HG02840 (cell line): ENCODE data around the gene SIGLEC10.
"Not testable (repeated sequence)": the region's sequence is repeated elsewhere in the genome, so short reads cannot be mapped to it uniquely, and the experiment has no call there.

ENCODE experiments used
- ATAC-seq: cut with Tn5 transposase; IDR thresholded peaks from one replicate; pipeline ENCODE4 v1.9.1; 2021; ENCODE audit warnings: mild to moderate bottlenecking, moderate library complexity, moderate number of reproducible peaks; ENCODE audit not compliant: unreplicated experiment, low FRiP score

Gene SIGLEC10

GRCh38 chr19:51398096-51398704 lies 19.2 kb downstream of the SIGLEC10 start:
- ATAC-seq, result no peak

DNA sequence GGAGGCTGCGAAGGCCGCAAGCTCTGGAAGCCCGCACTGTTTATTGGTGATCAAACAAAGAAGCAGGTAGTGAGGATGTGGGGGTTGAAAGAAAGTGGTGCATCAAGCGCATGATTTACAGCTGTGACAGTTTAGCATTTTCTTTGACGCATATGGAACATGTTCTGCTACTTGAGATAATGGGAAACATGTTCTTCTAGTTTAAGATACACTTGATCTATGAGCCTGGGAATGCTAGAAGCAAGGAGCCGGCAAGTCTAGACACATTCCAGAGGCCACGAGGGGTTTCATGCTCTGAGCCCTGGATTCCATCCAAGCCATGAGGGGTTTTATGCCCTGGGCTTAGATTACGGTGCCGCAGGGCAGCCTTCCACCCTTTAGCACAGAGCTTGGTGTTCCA lies 20.0 kb downstream of the SIGLEC10 start:
- not testable (repeated sequence) for ATAC-seq

DNA sequence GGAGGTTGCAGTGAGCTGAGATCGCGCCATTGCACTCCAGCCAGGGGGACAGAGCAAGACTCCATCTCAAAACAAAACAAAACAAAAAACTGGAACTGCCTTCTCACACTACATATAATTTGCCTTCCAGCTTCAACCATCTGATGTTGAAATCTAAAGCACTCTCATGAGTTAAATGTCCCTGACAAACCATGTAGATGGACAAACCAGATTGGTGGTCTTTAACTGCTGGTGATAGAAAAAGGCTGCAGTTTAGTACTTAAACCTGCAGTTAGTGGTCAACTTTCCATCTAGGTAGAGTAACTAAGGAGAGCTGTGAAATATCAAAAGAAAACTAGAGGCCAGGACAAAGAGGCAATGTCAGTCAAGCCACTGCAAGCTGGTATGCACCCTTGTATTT lies 21.3 kb downstream of the SIGLEC10 start:
- ATAC-seq, result no peak

- peak; percentile 94 for ATAC-seq
These were observed 23.2 kb downstream of the SIGLEC10 start for GRCh38 chr19:51394050-51394836.

GRCh38 chr19:51392701-51393100 lies 24.7 kb downstream of the SIGLEC10 start:
- no peak for ATAC-seq

GRCh38 chr19:51391073-51391611 lies 26.3 kb downstream of the SIGLEC10 start:
- no peak for ATAC-seq

- no peak for ATAC-seq
These were observed 28.3 kb downstream of the SIGLEC10 start for GRCh38 chr19:51389143-51389542.

- ATAC-seq, result no peak
These were observed 29.5 kb downstream of the SIGLEC10 start, which contains the start of gene LIM2 for GRCh38 chr19:51387924-51388389. TSS of gene LIM2 (minus strand) at chr19:51387974. CDS start at chr19:51387443, 531 bp downstream.

DNA sequence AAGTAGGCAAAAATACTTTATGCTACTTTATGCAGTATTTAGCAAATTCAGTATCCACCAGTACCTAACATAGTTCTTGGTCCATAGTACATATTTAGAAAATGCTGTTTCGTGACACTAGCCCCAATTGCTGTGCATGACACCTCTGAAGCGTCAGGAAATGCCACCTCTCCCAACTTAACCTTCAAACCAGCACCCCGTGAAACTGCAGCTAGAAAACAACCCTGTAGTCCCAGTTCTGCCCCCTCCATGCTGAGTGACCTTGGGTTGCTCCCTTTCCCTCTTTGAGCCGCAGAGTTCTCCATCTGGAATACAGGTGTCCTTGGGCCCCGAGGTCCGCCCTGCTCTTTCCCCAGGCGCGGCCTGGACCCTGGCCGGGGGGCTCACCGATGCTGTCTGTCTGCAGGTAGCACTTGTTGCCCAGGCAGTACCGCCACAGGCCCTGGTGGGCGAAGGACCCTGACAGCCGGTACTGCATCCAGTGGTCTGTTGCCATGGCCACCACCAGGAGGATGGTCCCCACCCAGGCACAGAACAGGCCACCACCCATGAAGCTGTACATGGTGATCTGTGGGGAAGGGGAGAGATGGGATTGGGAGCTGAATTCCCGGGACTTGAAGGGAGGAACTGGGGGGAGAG lies 30.4 kb downstream of the SIGLEC10 start:
- ATAC-seq, result no peak

DNA sequence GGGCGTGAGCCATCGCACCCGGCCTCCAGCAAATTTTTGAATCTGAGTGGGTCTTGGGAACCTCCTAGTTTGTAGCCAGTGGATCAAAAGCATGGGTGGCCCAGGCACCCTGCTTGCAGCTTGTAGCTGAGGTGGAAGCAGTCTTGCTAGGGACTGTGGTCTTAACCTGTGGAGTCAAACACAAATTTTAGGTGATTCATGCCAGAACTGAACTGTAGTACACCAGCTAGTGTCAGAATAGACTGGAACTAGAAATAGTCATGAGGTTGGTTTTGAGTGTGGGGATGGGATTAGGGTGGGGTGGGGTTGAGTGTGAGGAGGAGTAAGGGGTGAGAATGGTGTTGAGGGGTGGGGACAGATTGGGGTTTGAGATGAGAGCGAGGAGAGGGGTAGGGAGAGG lies 35.4 kb downstream of the SIGLEC10 start:
- ATAC-seq, result no peak

GRCh38 chr19:51380379-51380778 lies 37.1 kb downstream of the SIGLEC10 start:
- ATAC-seq, result no peak

DNA sequence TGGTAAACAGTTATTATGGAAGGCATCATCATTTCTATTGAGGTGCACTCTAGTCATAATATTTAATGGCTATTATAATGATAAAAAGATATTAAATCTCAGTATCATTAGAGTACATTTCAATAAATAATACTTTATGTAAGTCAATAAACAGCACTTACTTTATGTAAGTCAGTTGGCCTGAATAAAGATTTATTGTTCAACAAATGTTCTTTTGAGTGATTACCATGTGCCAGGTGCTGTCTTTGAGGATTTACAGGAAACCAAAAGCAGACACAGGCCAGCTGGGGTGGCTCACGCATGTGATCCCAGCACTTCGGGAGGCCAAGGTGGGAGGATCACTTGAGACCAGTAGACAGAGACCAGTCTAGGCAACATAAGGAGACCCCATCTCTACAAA lies 40.0 kb downstream of the SIGLEC10 start:
- ATAC-seq, result no peak

DNA sequence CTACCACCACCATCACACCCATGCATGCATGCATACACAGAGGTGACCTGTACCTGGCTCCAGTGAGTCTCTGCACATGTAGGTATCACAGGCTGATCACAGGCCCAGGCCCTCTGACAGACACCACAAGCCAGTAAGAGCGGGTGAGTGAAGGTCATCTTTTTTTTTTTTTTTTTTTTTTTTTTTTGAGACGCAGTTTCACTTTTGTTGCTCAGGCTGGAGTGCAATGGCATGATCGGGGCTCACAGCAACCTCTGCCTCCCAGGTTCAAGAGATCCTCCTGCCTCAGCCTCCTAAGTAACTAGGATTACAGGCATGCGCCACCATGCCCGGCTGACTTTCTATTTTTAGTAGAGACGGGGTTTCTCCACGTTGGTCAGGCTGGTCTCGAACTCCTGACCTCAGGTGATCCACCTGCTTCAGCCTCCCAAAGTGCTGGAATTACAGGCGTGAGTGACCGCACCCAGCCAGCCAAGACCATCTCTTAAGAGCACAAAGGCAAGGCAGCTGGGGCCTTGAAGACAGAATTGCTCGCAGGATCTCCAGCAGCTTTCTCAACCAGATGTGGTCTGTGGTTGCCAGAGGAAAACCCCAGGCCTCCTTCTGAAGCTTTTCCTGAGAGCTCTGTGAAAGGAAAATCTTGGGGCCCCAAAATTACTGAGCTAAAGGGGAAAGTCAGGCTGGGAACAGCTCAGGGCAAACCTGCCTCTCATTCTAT lies 41.8 kb downstream of the SIGLEC10 start:
- no peak for ATAC-seq

DNA sequence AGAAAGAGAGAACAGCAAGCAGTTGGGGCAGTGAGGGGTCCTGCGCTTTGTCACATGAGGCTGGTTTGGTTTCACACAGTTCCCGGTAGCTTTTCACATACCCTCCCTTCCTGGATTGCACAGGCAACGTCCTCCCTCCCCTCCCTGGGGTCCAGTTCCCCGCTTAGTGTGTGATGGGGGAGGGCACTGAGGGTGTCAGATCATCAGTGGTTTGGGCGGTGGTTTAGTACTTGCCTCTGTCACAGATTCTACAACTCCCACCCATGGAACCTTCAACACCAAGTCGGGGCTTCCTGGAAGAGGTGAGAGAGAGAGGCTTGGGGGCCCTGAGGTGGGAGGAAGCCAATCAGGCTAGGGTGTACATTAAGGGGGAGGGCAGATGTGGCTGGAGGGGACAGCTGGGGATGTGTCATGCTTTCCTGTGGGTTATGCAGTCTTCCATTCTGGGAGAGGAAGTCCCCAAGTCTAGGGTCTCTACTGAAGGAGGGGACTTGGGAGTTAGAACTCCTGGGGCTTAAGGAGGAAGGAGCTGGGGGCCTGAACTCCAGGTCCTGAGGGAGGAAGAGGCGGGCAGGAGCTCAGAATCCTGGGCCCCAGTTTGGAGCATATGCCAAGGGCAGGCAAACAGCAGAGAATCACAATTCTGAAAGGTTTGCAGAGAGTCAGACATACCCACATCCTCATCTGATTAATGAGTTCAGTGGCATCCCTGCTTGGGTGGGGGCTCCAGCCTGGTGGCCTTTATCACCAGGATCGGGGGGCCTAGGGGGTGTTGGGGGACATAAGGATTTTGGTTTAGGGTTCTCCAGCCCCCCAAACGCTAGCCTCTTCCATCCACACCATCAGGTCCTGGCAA lies 44.6 kb downstream of the SIGLEC10 start, which contains the start of gene NKG7:
Gene NKG7, minus strand, starts transcription at position 6 of the 856 bp plus-strand sequence. CDS start 119 bp downstream, outside the sequence.
- no peak for ATAC-seq

GRCh38 chr19:51372021-51372648 lies 45.3 kb downstream of the SIGLEC10 start:
- ATAC-seq, result no peak

DNA sequence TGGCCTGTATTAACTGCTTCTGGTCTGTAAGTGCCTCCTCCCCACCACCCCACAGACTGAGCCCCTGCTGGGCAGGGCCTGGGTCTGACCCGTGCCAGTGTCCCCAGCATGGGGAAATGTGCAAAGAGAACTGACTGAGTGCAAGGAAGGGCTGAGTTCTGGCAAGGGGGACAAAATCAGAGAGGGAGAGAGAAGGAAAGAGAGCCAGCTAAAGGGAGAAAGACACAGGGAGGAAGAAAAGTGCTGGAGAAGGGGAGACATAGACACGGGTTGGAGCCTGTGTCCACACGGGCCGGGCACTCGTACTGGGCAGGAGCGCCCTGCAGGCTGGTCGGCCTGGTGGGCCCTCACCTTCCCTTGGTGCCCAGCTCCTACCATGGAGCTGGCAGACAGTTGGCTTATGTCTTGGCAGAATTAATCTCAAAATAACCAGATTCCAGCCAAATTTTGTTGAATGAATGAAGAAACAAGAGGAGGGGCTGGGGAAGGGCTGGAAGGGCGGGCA lies 46.2 kb downstream of the SIGLEC10 start:
- no peak for ATAC-seq

DNA sequence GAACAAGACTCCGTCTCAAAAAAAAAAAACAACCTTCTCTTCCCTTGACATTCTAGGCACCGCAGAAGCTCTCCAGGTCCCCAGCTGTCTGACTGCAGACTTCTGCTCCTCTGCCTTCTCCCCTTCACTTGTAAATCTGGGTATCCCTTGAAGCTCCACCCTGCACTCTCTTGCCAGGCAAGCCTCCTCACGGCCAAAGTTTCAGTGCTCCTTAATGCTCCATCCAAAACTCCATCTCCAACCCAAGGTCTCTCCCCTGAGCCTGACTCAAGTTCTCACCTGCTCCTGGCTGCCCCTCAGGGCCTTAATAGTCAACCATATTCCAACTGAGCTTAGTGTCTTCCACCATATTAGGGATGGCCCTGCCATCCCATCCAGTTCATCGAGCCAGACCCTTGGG lies 47.2 kb downstream of the SIGLEC10 start:
- ATAC-seq, result no peak

GRCh38 chr19:51368366-51369282 lies 48.8 kb downstream of the SIGLEC10 start, which contains the start of gene CLDND2:
TSS of gene CLDND2 (minus strand) at chr19:51369003. CDS start at chr19:51368577, 426 bp downstream.
- ATAC-seq, result no peak
